ENCODE data around the gene SEC24B. TPM values are rescaled to one million over a fixed set of nuclear protein-coding genes. Genes with fewer than 3 reads are reported as not detected.

Gene SEC24B
- total and polyA plus RNA-seq, 10 of the 15 experiments (the other 5 are each of a cell fraction or from before 2014, with no cell fraction given) = 6.4 to 43.2 (median 16.0) TPM

- TF ChIP-seq ZBTB33 (IDR thresholded peaks at IDR 0.05) (no peak), RAD21 (IDR thresholded peaks at IDR 0.05; ENCODE audit: insufficient read depth, low read depth, low read length) (peak; percentile 67), POLR2AphosphoS5 (IDR thresholded peaks at IDR 0.05; ENCODE audit: low read length) (peak; percentile 78), ZZZ3 (IDR thresholded peaks at IDR 0.05; ENCODE audit: control insufficient read depth, insufficient read length, low read depth) (no peak), RCOR1 (conservative IDR thresholded peaks at IDR 0.05; ENCODE audit: low read depth, low read length) (0 out of 2 replicates have a peak, but pooled peaks have one; percentile 52), TAF1 (IDR thresholded peaks at IDR 0.05; ENCODE audit: borderline replicate concordance, low read depth, low read length) (no peak), BRCA1 (IDR thresholded peaks at IDR 0.05; ENCODE audit: low read depth, low read length) (no peak), KDM1A (IDR thresholded peaks at IDR 0.05; ENCODE audit: borderline replicate concordance) (no peak), FOS (IDR thresholded peaks at IDR 0.05; ENCODE audit: borderline replicate concordance, extremely low read depth, insufficient read length) (no peak), EZH2 (IDR thresholded peaks at IDR 0.05; ENCODE audit: borderline replicate concordance, control insufficient read depth, low read depth, low read length) (no peak), CHD2 (IDR thresholded peaks at IDR 0.05; ENCODE audit: borderline replicate concordance, low read depth, low read length) (peak; percentile 64), JUND (IDR thresholded peaks at IDR 0.05; ENCODE audit: low read depth, low read length) (no peak), SMAD1 (IDR thresholded peaks at IDR 0.05; ENCODE audit: low read depth, partially characterized antibody) (no peak), MYC (IDR thresholded peaks at IDR 0.05; ENCODE audit: insufficient read depth, insufficient read length, insufficient replicate concordance, low read length, severe bottlenecking) (no peak), CREM (IDR thresholded peaks at IDR 0.05; ENCODE audit: low read depth) (peak; percentile 56), USF2 (IDR thresholded peaks at IDR 0.05; ENCODE audit: borderline replicate concordance, low read depth, low read length) (no peak), TBL1XR1 (IDR thresholded peaks at IDR 0.05; ENCODE audit: low read depth, low read length) (0 out of 2 replicates have a peak, but pooled peaks have one; percentile 40)
- TF ChIP-seq, protein P1, sequence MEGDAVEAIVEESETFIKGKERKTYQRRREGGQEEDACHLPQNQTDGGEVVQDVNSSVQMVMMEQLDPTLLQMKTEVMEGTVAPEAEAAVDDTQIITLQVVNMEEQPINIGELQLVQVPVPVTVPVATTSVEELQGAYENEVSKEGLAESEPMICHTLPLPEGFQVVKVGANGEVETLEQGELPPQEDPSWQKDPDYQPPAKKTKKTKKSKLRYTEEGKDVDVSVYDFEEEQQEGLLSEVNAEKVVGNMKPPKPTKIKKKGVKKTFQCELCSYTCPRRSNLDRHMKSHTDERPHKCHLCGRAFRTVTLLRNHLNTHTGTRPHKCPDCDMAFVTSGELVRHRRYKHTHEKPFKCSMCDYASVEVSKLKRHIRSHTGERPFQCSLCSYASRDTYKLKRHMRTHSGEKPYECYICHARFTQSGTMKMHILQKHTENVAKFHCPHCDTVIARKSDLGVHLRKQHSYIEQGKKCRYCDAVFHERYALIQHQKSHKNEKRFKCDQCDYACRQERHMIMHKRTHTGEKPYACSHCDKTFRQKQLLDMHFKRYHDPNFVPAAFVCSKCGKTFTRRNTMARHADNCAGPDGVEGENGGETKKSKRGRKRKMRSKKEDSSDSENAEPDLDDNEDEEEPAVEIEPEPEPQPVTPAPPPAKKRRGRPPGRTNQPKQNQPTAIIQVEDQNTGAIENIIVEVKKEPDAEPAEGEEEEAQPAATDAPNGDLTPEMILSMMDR (IDR thresholded peaks at IDR 0.05 in 2 of 3, conservative IDR thresholded peaks at IDR 0.05 in 1 of 3; ENCODE audit: control insufficient read depth in 2 of 3, extremely low read depth in 1 of 3, insufficient read depth in 1 of 3, low read depth in 3 of 3, low read length in 3 of 3) = peak; percentile 64 to 89 (median 74); a peak in 5 of 6 replicates
- TF ChIP-seq, protein P2, sequence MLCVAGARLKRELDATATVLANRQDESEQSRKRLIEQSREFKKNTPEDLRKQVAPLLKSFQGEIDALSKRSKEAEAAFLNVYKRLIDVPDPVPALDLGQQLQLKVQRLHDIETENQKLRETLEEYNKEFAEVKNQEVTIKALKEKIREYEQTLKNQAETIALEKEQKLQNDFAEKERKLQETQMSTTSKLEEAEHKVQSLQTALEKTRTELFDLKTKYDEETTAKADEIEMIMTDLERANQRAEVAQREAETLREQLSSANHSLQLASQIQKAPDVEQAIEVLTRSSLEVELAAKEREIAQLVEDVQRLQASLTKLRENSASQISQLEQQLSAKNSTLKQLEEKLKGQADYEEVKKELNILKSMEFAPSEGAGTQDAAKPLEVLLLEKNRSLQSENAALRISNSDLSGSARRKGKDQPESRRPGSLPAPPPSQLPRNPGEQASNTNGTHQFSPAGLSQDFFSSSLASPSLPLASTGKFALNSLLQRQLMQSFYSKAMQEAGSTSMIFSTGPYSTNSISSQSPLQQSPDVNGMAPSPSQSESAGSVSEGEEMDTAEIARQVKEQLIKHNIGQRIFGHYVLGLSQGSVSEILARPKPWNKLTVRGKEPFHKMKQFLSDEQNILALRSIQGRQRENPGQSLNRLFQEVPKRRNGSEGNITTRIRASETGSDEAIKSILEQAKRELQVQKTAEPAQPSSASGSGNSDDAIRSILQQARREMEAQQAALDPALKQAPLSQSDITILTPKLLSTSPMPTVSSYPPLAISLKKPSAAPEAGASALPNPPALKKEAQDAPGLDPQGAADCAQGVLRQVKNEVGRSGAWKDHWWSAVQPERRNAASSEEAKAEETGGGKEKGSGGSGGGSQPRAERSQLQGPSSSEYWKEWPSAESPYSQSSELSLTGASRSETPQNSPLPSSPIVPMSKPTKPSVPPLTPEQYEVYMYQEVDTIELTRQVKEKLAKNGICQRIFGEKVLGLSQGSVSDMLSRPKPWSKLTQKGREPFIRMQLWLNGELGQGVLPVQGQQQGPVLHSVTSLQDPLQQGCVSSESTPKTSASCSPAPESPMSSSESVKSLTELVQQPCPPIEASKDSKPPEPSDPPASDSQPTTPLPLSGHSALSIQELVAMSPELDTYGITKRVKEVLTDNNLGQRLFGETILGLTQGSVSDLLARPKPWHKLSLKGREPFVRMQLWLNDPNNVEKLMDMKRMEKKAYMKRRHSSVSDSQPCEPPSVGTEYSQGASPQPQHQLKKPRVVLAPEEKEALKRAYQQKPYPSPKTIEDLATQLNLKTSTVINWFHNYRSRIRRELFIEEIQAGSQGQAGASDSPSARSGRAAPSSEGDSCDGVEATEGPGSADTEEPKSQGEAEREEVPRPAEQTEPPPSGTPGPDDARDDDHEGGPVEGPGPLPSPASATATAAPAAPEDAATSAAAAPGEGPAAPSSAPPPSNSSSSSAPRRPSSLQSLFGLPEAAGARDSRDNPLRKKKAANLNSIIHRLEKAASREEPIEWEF (IDR thresholded peaks at IDR 0.05; ENCODE audit: insufficient replicate concordance, low read depth, low read length) = no peak
Observed at GRCh38 chr4:109433205-109434006, at the start of gene SEC24B (continued).
